A549 (cell line): ENCODE results near the gene PHC1. TPM values are rescaled to one million over a fixed set of nuclear protein-coding genes. Genes with fewer than 3 reads are reported as not detected.
"Not testable (repeated sequence)": the region's sequence is repeated elsewhere in the genome, so short reads cannot be mapped to it uniquely, and the experiment has no call there.

Experiments
- ATAC-seq, 2 experiments: fragments of 200-7000 bp in 1 of 2; fragments of >200 bp in 1 of 2; cut with Nextera tagmentation in 1 of 2; cut with Tn5 transposase in 1 of 2; 3 replicates each; pipeline versions ENCODE4 v1.8.0 to v1.9.1; 2018 to 2020; ENCODE audit warnings: mild to moderate bottlenecking in 1 of 2, moderate library complexity in 1 of 2
- CTCF ChIA-PET: fragments of 300-600 bp; sonication (Branson Sonifier 250); formaldehyde crosslinking; extraction: SDS; loops from one replicate; lab custom pipeline; 2021; ENCODE audit warnings: antibody characterized with exemption, inconsistent platforms; lab: Yijun Ruan, JAX
- POLR2A ChIA-PET: fragments of 350-600 bp; formaldehyde crosslinking; extraction: SDS; loops from one replicate; lab custom pipeline; 2021; ENCODE audit warnings: antibody characterized with exemption, inconsistent platforms; lab: Yijun Ruan, JAX
- DNase-seq, 2 experiments: peaks; one replicate each; pipeline versions ENCODE4 v3.0.0 to v3.0.0-alpha.2; 2011 to 2016; ENCODE audit warnings: low read depth in 1 of 2, low spot score in 1 of 2
- FAIRE-seq: peaks from 2 replicates; lab custom pipeline; 2011; peaks lifted over from hg19 to GRCh38; lab: Jason Lieb, UNC
- H3K27ac ChIP-seq, 2 experiments: fragments of >200 bp; sonication (Bioruptor Twin); formaldehyde crosslinking; 3 replicates each; pipeline ENCODE4 v1.5.1; 2016 to 2017
- H3K4me1 ChIP-seq: fragments of >200 bp; sonication (Bioruptor Twin); formaldehyde crosslinking; 3 replicates; pipeline ENCODE4 v1.6.1; 2016
- H3K4me2 ChIP-seq: fragments of >200 bp; sonication (Bioruptor Twin); formaldehyde crosslinking; 3 replicates; pipeline ENCODE4 v1.6.1; 2016
- H3K4me3 ChIP-seq: fragments of >200 bp; sonication (Bioruptor Twin); formaldehyde crosslinking; 3 replicates; pipeline ENCODE4 v1.5.1; 2016
- H3K9me3 ChIP-seq: fragments of >200 bp; sonication (Bioruptor Twin); formaldehyde crosslinking; 3 replicates; pipeline ENCODE4 v1.6.1; 2016
- CBX2 ChIP-seq: fragments of 200-600 bp; sonication (generic); IDR thresholded peaks from 2 replicates; pipeline ENCODE4 v1.6.1; 2016; ENCODE audit warnings: low read depth, mild to moderate bottlenecking, borderline replicate concordance
- CBX8 ChIP-seq: fragments of 200-600 bp; sonication (generic); IDR thresholded peaks from 2 replicates; pipeline ENCODE4 v1.6.1; 2016
- HDAC2 ChIP-seq: fragments of 200-600 bp; sonication (generic); IDR thresholded peaks from 2 replicates; pipeline ENCODE4 v1.6.1; 2016
- KDM5A ChIP-seq: fragments of 200-600 bp; sonication (generic); IDR thresholded peaks from 2 replicates; pipeline ENCODE4 v1.6.1; 2016; ENCODE audit warnings: antibody characterized with exemption, mild to moderate bottlenecking
- MAX ChIP-seq: IDR thresholded peaks from 2 replicates; pipeline ENCODE4 v1.6.1; 2012
- MAZ ChIP-seq: fragments of 150-350 bp; IDR thresholded peaks from 2 replicates; pipeline ENCODE4 v1.6.1; 2014; ENCODE audit warnings: antibody characterized with exemption, low read depth, low read length, borderline replicate concordance
- RFX5 ChIP-seq: fragments of 450-650 bp; IDR thresholded peaks from 2 replicates; pipeline ENCODE4 v1.7.1; 2014; ENCODE audit warnings: antibody characterized with exemption, mild to moderate bottlenecking, moderate library complexity
- SREBF2 ChIP-seq: fragments of 450-650 bp; IDR thresholded peaks from 2 replicates; pipeline ENCODE4 v1.6.1; 2014; ENCODE audit warnings: mild to moderate bottlenecking, moderate library complexity
- ZFP36 ChIP-seq: fragments of 450-650 bp; IDR thresholded peaks from 2 replicates; pipeline ENCODE4 v1.6.1; 2014; ENCODE audit warnings: borderline replicate concordance; ENCODE audit not compliant: partially characterized antibody
- WGBS: methylation state at CpG from one replicate; pipeline ENCODE4 v1.1.6; 2017; ENCODE audit errors: missing lambda C conversion rate; 5-methylcytosine and 5-hydroxymethylcytosine counted together
- polyA plus RNA-seq, 4 experiments: library from polyadenylated mRNA; depleted of rRNA in 3 of 4; stranded (reverse); fragments of >200 nt; fragmentation: RNase III in 1 of 4; extraction: RNeasy Plus Mini Kit Qiagen cat#74134 plus additional on column Dnase treatment in 1 of 4; gene quantifications; 2 replicates in 3 of 4; 3 replicates in 1 of 4; pipeline ENCODE4 v1.2.3, GENCODE V29; 2011 to 2017

Gene PHC1
- polyA plus RNA-seq, 2 of the 4 experiments (the other 2 are of a cell fraction) = 11.2 to 26.5 TPM

- peaks cover 18% of the 10 kb centered on the region for H3K4me1 ChIP-seq
- CTCF ChIA-PET = interaction anchor here (0.8 kb wide), 1 partner anchor 236 kb away, joined by 3 read pairs; no protein-coding TSS in a partner anchor
- 93% methylated on average over 1 of the region's 1 CpG for WGBS
- ATAC-seq (no peak), DNase-seq (no peak), FAIRE-seq (no peak)
- H3K4me2 ChIP-seq = no peak overlapping the region
- H3K9me3 ChIP-seq = no peaks in the 10 kb centered on the region
- no peak overlapping the region for H3K27ac ChIP-seq
- TF ChIP-seq ZFP36 (no peak), CBX2 (no peak)
- POLR2A ChIA-PET = no interaction called here
- no peak overlapping the region for H3K4me3 ChIP-seq
Observed at GRCh38 chr12:8917751-8918150, 3.4 kb downstream of the PHC1 start.

- POLR2A ChIA-PET, H3K4me1 ChIP-seq, DNase-seq, H3K9me3 ChIP-seq, H3K4me3 ChIP-seq, H3K27ac ChIP-seq, FAIRE-seq, ATAC-seq, H3K4me2 ChIP-seq: not testable (repeated sequence)
- WGBS = 81% methylated on average over 3 of the region's 4 CpGs
- CTCF ChIA-PET = interaction anchor here (1.6 to 1.8 kb wide), 2 partner anchors 29 to 129 kb away, joined by 3 to 5 read pairs; no protein-coding TSS in a partner anchor
Observed at GRCh38 chr12:8919643-8920042, 5.3 kb downstream of the PHC1 start.

DNA sequence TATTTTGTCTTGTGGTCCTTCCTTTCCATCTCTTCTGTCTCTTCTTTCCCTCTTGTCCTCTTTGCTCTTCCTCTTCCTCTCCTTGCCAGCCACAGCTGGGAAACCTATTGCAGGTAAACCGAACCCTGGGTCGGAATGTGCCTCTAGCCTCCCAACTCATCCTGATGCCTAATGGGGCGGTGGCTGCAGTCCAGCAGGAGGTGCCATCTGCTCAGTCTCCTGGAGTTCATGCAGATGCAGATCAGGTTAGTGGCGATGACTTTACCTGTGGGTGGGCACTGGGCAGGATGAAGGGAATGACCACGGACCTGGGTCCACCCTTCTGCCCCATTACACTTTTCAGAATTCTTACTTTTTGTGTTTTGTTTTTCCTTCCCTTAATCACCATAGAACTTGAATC is 8.2 kb downstream of the PHC1 start:
- Histone ChIP-seq H3K4me2 (no peak overlapping the region), H3K4me1 (no peaks in the 10 kb centered on the region), H3K9me3 (no peaks in the 10 kb centered on the region), H3K4me3 (no peak overlapping the region), H3K27ac (no peak overlapping the region)
- ATAC-seq (no peak), FAIRE-seq (no peak), DNase-seq (no peak)
- ChIA-PET POLR2A (no interaction called here), CTCF (interaction anchor here (1.5 kb wide), 1 partner anchor 27 kb away, joined by 4 read pairs; the partner anchor contains the start of gene M6PR)
- 94% methylated on average over 5 of the region's 5 CpGs for WGBS
- TF ChIP-seq RFX5 = no peak
- no peak for TF ChIP-seq CBX8
- no peak for TF ChIP-seq MAX
- TF ChIP-seq HDAC2 = no peak
- TF ChIP-seq SREBF2 = no peak
- no peak for TF ChIP-seq MAZ
- TF ChIP-seq KDM5A = no peak

- not testable (repeated sequence) for H3K4me3 ChIP-seq, DNase-seq, H3K27ac ChIP-seq, H3K9me3 ChIP-seq, FAIRE-seq, H3K4me2 ChIP-seq, H3K4me1 ChIP-seq
- 0 out of 6 replicates have a peak, but pooled peaks of 1 of the 2 experiments have one; percentile 34 for ATAC-seq
- CTCF ChIA-PET = interaction anchor here (0.7 kb wide), 1 partner anchor 25 kb away, joined by 3 read pairs; no protein-coding TSS in a partner anchor
- POLR2A ChIA-PET = interaction anchor here (1.0 kb wide), 1 partner anchor 19 kb away, joined by 3 read pairs; the partner anchor contains the start of gene M6PR
- WGBS = 93% methylated on average over 4 of the region's 4 CpGs
Observed at GRCh38 chr12:8930655-8931323, 16.5 kb downstream of the PHC1 start.

DNA sequence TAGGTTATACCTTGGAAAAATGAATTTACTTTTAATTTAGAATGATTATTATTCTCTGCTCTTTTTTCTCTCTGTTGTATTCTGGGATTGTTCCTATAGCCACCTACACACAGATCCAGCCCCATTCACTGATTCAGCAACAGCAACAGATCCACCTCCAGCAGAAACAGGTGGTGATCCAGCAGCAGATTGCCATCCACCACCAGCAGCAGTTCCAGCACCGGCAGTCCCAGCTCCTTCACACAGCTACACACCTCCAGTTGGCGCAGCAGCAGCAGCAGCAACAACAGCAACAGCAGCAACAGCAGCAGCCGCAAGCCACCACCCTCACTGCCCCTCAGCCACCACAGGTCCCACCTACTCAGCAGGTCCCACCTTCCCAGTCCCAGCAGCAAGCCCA is 18.2 kb downstream of the PHC1 start:
- H3K9me3 ChIP-seq, H3K4me3 ChIP-seq, CTCF ChIA-PET, DNase-seq, H3K4me1 ChIP-seq, POLR2A ChIA-PET, H3K4me2 ChIP-seq, ATAC-seq, H3K27ac ChIP-seq: not testable (repeated sequence)
- WGBS = 83% methylated on average over 1 of the region's 3 CpGs
- peak; percentile 18 for FAIRE-seq

- DNase-seq, FAIRE-seq, H3K4me2 ChIP-seq, H3K4me3 ChIP-seq, H3K27ac ChIP-seq, ATAC-seq, H3K9me3 ChIP-seq, POLR2A ChIA-PET, H3K4me1 ChIP-seq: not testable (repeated sequence)
- CTCF ChIA-PET = interaction anchor here (0.7 kb wide), 1 partner anchor 390 kb away, joined by 3 read pairs; no protein-coding TSS in a partner anchor
- 64% methylated on average over 4 of the region's 4 CpGs for WGBS
Observed at GRCh38 chr12:8934080-8934479, 19.8 kb downstream of the PHC1 start.
